ENCODE data around the gene CABP1. TPM values are rescaled to one million over a fixed set of nuclear protein-coding genes. Genes with fewer than 3 reads are reported as not detected.

Gene CABP1
- total and polyA plus RNA-seq, 4 donors, result 0.05 to 0.12 (median 0.08) TPM; not detected in 1

DNA sequence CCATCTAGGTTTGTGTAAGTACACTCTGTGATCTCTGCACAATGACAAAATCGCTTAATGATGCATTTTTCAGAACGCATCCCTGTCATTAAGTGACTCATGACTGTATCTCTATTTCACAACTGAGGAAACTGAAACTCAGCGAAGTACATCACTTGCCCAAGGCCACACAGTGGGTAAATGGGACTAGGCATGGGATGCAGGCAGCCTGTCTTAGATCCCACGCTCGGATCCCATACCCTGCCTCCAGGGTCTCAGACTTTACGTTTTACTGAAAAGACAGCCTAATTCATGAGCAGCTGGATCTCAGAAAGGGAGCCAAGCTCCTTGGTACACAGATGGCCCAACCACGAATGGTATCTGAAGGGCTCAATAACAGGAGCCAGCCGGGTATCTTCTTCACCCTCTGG, 44.1 kb downstream of the CABP1 start:
- H3K27me3 ChIP-seq (ENCODE audit: control insufficient read depth in 4 of 4, insufficient read depth in 4 of 4, low read length in 3 of 4), result no peaks in the 10 kb centered on the region
- 80% methylated on average over 8 of the region's 8 CpGs for WGBS
- no peak overlapping the region for H3K4me3 ChIP-seq (ENCODE audit: low read depth in 1 of 3, low read length in 3 of 3)
- no peak overlapping the region for H3K9ac ChIP-seq (ENCODE audit: low read depth in 1 of 2, low read length in 2 of 2)
- no peak for DNase-seq (ENCODE audit: low spot score)
- TF ChIP-seq, protein P1, sequence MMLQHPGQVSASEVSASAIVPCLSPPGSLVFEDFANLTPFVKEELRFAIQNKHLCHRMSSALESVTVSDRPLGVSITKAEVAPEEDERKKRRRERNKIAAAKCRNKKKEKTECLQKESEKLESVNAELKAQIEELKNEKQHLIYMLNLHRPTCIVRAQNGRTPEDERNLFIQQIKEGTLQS (IDR thresholded peaks at IDR 0.05), result no peak
- TF ChIP-seq RXRA (IDR thresholded peaks at IDR 0.05), result no peak
- TF ChIP-seq, protein P2, sequence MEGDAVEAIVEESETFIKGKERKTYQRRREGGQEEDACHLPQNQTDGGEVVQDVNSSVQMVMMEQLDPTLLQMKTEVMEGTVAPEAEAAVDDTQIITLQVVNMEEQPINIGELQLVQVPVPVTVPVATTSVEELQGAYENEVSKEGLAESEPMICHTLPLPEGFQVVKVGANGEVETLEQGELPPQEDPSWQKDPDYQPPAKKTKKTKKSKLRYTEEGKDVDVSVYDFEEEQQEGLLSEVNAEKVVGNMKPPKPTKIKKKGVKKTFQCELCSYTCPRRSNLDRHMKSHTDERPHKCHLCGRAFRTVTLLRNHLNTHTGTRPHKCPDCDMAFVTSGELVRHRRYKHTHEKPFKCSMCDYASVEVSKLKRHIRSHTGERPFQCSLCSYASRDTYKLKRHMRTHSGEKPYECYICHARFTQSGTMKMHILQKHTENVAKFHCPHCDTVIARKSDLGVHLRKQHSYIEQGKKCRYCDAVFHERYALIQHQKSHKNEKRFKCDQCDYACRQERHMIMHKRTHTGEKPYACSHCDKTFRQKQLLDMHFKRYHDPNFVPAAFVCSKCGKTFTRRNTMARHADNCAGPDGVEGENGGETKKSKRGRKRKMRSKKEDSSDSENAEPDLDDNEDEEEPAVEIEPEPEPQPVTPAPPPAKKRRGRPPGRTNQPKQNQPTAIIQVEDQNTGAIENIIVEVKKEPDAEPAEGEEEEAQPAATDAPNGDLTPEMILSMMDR (IDR thresholded peaks at IDR 0.05; ENCODE audit: low read depth, low read length, missing input control), result no peak
- no peak for TF ChIP-seq TAF1 (conservative IDR thresholded peaks at IDR 0.05)
- TF ChIP-seq, protein P3, sequence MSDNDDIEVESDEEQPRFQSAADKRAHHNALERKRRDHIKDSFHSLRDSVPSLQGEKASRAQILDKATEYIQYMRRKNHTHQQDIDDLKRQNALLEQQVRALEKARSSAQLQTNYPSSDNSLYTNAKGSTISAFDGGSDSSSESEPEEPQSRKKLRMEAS (IDR thresholded peaks at IDR 0.05), result no peak
- no peak for TF ChIP-seq EGR1 (IDR thresholded peaks at IDR 0.05; ENCODE audit: low read depth in 2 of 2)
- TF ChIP-seq JUND (IDR thresholded peaks at IDR 0.05), result no peak
- TF ChIP-seq YY1 (IDR thresholded peaks at IDR 0.05), result no peak
- no peak overlapping the region for H3K27ac ChIP-seq (ENCODE audit: low read depth in 1 of 2, low read length in 2 of 2)
- no peaks in the 10 kb centered on the region for H3K9me3 ChIP-seq (ENCODE audit: control insufficient read depth in 4 of 4, low read length in 3 of 4)
- no peaks in the 10 kb centered on the region for H3K36me3 ChIP-seq (ENCODE audit: control insufficient read depth in 4 of 4, insufficient read depth in 3 of 4, low read depth in 1 of 4, low read length in 3 of 4)
- H3K4me1 ChIP-seq (ENCODE audit: control insufficient read depth in 4 of 4, insufficient read depth in 4 of 4, low read length in 3 of 4), result peaks cover 2 to 23% (median 17%) of the 10 kb centered on the region in 4 donors

DNA sequence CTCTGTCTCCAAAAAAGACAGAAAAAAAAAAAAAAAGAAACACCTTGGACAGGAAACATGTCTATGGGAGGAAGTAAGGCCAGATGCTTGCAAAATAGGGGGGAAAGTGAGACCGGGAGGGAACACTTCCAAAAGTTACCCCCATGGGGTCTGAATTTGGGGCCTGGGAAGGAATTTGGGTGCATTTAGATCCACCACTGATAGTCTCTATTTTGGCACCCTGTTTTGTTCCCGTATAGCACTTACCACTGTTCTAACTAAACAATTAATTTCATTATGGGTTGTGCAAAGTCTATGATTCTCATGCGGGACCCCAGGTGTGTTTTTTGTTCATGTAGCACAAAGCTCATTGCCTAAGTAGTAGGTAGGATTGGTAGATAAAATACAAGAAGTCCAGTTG, 45.1 kb downstream of the CABP1 start:
- 77% methylated on average over 3 of the region's 3 CpGs for WGBS
- no peaks in the 10 kb centered on the region for H3K9me3 ChIP-seq (ENCODE audit: control insufficient read depth in 4 of 4, low read length in 3 of 4)
- no peak overlapping the region for H3K9ac ChIP-seq (ENCODE audit: low read depth in 1 of 2, low read length in 2 of 2)
- H3K36me3 ChIP-seq (ENCODE audit: control insufficient read depth in 4 of 4, insufficient read depth in 3 of 4, low read depth in 1 of 4, low read length in 3 of 4), result no peaks in the 10 kb centered on the region
- H3K4me1 ChIP-seq (ENCODE audit: control insufficient read depth in 4 of 4, insufficient read depth in 4 of 4, low read length in 3 of 4), result peaks cover 8 to 32% (median 27%) of the 10 kb centered on the region in 4 donors
- no peak overlapping the region for H3K4me3 ChIP-seq (ENCODE audit: low read depth in 1 of 3, low read length in 3 of 3)
- TF ChIP-seq, protein P4, sequence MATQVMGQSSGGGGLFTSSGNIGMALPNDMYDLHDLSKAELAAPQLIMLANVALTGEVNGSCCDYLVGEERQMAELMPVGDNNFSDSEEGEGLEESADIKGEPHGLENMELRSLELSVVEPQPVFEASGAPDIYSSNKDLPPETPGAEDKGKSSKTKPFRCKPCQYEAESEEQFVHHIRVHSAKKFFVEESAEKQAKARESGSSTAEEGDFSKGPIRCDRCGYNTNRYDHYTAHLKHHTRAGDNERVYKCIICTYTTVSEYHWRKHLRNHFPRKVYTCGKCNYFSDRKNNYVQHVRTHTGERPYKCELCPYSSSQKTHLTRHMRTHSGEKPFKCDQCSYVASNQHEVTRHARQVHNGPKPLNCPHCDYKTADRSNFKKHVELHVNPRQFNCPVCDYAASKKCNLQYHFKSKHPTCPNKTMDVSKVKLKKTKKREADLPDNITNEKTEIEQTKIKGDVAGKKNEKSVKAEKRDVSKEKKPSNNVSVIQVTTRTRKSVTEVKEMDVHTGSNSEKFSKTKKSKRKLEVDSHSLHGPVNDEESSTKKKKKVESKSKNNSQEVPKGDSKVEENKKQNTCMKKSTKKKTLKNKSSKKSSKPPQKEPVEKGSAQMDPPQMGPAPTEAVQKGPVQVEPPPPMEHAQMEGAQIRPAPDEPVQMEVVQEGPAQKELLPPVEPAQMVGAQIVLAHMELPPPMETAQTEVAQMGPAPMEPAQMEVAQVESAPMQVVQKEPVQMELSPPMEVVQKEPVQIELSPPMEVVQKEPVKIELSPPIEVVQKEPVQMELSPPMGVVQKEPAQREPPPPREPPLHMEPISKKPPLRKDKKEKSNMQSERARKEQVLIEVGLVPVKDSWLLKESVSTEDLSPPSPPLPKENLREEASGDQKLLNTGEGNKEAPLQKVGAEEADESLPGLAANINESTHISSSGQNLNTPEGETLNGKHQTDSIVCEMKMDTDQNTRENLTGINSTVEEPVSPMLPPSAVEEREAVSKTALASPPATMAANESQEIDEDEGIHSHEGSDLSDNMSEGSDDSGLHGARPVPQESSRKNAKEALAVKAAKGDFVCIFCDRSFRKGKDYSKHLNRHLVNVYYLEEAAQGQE (IDR thresholded peaks at IDR 0.05), result no peak
- TF ChIP-seq FOXA2 (IDR thresholded peaks at IDR 0.05) (no peak), EGR1 (IDR thresholded peaks at IDR 0.05; ENCODE audit: low read depth in 2 of 2) (no peak), GABPA (IDR thresholded peaks at IDR 0.05 in 1 of 2, conservative IDR thresholded peaks at IDR 0.05 in 1 of 2) (no peak), FOXA1 (IDR thresholded peaks at IDR 0.05) (no peak), YY1 (IDR thresholded peaks at IDR 0.05) (no peak), RAD21 (IDR thresholded peaks at IDR 0.05) (no peak), JUND (IDR thresholded peaks at IDR 0.05) (no peak), NR2F2 (IDR thresholded peaks at IDR 0.05) (no peak), TAF1 (conservative IDR thresholded peaks at IDR 0.05) (no peak), HNF4G (IDR thresholded peaks at IDR 0.05) (no peak), RXRA (IDR thresholded peaks at IDR 0.05) (no peak), HNF4A (conservative IDR thresholded peaks at IDR 0.05) (no peak)
- TF ChIP-seq, protein P1 (IDR thresholded peaks at IDR 0.05), result no peak
- TF ChIP-seq, protein P3 (IDR thresholded peaks at IDR 0.05), result no peak
- TF ChIP-seq, protein P5, sequence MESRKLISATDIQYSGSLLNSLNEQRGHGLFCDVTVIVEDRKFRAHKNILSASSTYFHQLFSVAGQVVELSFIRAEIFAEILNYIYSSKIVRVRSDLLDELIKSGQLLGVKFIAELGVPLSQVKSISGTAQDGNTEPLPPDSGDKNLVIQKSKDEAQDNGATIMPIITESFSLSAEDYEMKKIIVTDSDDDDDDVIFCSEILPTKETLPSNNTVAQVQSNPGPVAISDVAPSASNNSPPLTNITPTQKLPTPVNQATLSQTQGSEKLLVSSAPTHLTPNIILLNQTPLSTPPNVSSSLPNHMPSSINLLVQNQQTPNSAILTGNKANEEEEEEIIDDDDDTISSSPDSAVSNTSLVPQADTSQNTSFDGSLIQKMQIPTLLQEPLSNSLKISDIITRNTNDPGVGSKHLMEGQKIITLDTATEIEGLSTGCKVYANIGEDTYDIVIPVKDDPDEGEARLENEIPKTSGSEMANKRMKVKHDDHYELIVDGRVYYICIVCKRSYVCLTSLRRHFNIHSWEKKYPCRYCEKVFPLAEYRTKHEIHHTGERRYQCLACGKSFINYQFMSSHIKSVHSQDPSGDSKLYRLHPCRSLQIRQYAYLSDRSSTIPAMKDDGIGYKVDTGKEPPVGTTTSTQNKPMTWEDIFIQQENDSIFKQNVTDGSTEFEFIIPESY (IDR thresholded peaks at IDR 0.05), result no peak
- no peak for DNase-seq (ENCODE audit: low spot score)
- H3K27me3 ChIP-seq (ENCODE audit: control insufficient read depth in 4 of 4, insufficient read depth in 4 of 4, low read length in 3 of 4), result no peaks in the 10 kb centered on the region
- H3K27ac ChIP-seq (ENCODE audit: low read depth in 1 of 2, low read length in 2 of 2), result no peak overlapping the region
